Ovary (tissue), 3 donors: Measurements from ENCODE around the gene RASGRF2.

ENCODE experiments used
- POLR2A ChIP-seq: fragments of 450-650 bp; IDR thresholded peaks from one replicate; pipeline ENCODE4 v1.6.1; 2017; ENCODE audit warnings: antibody characterized with exemption, mild to moderate bottlenecking, moderate library complexity
- TF ChIP-seq, protein P1 (sequence below), 3 donors: fragments of 450-650 bp in 2 of 3; fragments of 200-600 bp in 1 of 3; IDR thresholded peaks; one replicate each; pipeline versions ENCODE4 v1.5.1 to v1.8.0; 2016 to 2022; ENCODE audit warnings: antibody characterized with exemption in 3 of 3, mild to moderate bottlenecking in 1 of 3
- donor health status: DM: no; HTN: no; CAD: no.

DNA sequence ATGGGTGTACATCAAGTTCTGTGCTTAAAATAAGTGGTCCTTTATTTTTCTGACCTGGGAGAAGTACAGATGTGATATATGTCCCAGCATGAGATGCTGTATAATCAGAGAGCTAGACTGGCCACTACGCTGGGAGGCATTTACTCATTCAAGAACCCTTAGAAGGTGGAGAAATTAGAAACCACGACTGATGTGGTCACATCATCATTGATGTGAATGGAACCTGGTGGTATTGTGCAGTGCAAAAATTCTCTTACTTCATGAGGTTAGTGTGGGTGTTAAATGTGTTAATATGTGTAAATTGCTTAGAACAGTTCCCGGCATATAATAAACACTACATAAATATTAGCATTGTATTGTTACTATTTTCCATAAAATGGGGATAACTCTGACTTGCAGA lies 203.5 kb downstream of the RASGRF2 start:
- TF ChIP-seq, protein P1, sequence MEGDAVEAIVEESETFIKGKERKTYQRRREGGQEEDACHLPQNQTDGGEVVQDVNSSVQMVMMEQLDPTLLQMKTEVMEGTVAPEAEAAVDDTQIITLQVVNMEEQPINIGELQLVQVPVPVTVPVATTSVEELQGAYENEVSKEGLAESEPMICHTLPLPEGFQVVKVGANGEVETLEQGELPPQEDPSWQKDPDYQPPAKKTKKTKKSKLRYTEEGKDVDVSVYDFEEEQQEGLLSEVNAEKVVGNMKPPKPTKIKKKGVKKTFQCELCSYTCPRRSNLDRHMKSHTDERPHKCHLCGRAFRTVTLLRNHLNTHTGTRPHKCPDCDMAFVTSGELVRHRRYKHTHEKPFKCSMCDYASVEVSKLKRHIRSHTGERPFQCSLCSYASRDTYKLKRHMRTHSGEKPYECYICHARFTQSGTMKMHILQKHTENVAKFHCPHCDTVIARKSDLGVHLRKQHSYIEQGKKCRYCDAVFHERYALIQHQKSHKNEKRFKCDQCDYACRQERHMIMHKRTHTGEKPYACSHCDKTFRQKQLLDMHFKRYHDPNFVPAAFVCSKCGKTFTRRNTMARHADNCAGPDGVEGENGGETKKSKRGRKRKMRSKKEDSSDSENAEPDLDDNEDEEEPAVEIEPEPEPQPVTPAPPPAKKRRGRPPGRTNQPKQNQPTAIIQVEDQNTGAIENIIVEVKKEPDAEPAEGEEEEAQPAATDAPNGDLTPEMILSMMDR (IDR thresholded peaks at IDR 0.05): no peak
- no peak for TF ChIP-seq POLR2A
